ENCODE data around the gene PAFAH1B1.
A peak's percentile ranks its signal among the peaks of the same experiment; 100 is the strongest.

The PAFAH1B1 gene

DNA sequence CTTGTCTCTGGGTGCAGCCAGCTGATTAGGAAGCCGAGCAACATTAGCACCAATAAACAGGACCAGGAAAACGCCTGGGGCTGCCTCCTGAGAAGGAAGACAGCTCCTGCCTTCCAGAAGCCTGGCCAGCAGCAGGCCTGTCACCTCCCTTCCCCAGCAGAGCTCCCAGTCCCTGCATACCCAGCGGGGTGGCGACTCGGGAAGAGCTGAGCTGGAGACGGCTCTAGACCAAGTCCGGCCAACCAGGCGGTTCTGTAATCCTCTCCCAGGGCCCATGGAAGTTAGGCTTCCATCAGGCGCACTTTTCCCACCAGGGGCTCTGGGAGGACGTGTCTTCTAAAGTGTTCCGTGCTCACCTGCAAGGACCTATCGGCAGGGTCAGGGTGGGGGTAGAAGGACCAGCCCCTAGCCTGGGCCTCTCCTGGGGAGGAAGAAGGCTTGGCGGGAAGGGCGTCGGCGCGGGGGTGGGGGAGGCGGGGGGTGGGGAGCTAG lies 130.1 kb downstream of the PAFAH1B1 start:
- no peak for ATAC-seq

DNA sequence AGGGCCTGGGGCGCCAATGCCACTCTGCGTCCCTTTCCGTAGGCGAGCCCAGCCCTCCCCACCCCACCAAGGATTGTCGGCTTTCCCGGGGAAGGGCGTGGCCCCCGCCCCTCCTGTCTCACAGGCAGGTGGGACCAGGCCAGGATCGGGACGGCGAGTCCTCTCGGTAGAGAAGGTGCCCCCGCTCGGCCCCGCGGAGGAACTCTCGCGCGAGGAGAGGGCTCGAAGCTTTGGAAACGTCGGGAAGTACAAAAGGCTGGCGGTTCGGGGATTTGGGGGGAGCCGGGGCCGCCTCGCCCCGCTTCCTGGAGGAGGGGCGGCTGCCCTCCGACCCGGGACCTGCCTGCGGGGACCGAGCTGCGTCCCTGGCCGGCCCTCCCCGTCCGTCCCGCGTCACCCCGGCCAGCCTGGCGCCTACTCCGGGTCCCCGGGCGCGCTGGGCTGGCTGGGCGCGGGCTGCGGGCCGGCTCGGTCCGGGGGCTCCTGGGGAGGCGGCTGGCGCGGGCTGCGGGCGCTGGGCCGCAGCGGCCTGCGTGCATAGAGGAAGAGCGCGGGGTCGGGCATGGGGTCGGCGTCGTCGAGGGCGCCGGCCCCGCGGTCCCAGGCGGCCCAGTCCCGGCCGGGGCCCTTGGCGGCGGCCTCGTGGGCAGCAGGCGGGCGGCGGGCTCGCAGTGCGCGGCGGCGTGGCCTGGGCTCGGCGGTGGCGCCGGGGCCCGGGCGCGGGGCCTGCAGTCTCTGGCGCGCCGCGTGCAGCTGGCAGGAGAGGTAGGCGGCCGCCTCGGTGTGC lies 130.7 kb downstream of the PAFAH1B1 start:
- ATAC-seq: peak; percentile 7 to 22

DNA sequence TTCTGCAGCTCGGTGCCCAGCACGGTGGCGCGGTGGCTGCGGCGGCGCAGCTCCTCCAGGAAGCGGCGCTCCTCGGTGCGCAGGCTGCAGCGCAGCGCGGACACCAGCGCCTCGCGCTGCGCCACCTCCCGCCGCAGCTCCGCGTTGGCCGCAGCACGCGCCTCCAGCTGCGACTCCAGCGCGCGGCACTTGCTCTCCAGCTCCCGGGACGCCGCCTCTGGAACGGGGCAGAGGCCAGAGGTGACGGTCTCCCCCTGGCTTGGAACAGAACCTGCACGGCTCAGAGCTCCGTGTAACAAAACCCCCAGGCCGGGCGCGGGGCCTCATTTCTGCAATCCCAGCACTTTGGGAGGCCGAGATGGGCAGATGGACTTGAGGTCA lies 131.3 kb downstream of the PAFAH1B1 start:
- peak; percentile 73 to 78 for ATAC-seq

DNA sequence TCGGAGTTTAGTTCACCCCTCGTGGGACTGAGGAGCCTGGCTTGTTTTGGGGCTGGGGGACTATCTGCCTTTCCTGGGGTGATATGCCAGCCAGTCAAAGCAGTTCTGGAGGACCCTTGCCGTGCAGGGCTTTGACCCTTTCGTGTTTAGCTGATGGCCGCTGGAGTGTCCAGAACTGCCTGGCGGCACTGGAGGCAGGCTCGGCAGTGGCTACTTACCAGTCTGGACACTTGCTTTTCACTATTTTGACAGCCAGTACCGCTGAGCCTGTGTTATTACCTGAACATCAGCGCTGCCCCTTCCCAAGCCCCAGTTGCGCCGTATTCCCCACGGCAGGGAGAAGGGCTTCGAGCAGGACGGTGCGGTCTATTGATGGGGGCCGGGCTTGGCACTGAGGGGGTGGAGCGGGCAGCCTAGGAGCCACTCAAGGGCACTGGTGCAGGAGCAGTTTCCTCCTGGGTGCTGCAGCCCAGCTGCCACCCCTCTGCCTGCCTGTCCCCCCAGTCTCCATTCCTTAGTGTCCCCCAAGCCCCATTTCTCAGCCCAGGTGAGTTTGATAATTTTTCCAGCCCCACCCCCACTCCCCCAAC lies 137.4 kb downstream of the PAFAH1B1 start:
- ATAC-seq: no peak

DNA sequence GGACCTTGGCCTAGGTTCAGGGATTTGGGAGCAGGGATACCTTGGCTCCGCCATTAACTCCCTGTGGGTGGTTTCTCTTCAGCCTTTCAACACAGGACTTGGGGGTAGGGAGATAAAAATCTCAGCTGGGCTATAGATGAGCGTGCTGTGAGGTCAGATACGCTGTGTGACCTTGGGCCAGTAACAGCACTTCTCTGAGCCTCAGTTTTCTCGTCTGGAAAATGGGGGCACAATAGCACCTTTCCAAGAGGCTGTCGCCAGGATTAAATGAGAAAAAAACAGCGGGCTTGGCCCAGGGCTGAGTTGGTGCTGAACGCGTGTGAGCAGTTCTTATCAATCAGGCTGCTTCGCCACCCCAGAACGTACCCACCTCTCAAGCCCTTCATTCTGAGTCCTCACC lies 138.4 kb downstream of the PAFAH1B1 start:
- no peak for ATAC-seq

DNA sequence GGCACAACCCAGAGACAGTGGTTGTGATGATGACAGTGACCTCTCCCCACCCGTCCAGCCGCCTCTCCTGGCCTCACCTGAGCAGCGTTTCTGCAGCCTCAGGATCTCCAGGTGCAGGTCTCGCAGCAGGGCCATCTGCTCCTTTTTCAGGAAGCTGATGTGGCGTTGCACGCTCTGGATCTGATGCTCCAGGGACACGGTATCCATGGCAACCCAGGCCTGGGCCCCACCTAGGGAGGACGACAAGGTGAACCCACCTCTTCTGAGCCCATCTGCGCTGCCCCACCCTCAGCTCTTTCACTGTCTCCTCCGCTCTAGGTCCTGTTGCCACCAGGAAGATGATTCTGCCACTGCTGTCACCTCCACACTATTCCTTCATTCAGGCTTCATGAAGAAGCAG lies 141.5 kb downstream of the PAFAH1B1 start:
- no peak for ATAC-seq
